Erythroblast (primary cell): ENCODE measurements around the gene CBLN1.

Experiments used
- GATA1 ChIP-seq: IDR thresholded peaks from 2 replicates; pipeline ENCODE4 v1.6.1; 2011; ENCODE audit warnings: low read depth, mild to moderate bottlenecking, control low read depth, low read length, moderate library complexity
- POLR2A ChIP-seq: IDR thresholded peaks from 2 replicates; pipeline ENCODE4 v1.6.1; 2011; ENCODE audit warnings: mild to moderate bottlenecking, low read length

- TF ChIP-seq POLR2A (no peak), GATA1 (no peak)
These were observed 43.1 kb upstream of the CBLN1 start for GRCh38 chr16:49324703-49325102.
